DMS153 treated with DMSO at 0.1 percent for 48 hours (cell line): ENCODE data around the gene FCRL6.

ENCODE experiments used
- DNase-seq: peaks from one replicate; lab custom pipeline; 2025; ENCODE audit not compliant: unreplicated experiment; lab: John Stamatoyannopoulos, UW

FCRL6 gene

GRCh38 chr1:159831412-159832141, 29.4 kb downstream of the FCRL6 start:
- DNase-seq, result no peak

- no peak for DNase-seq
These were observed 30.1 kb downstream of the FCRL6 start for GRCh38 chr1:159832309-159832708.

GRCh38 chr1:159835356-159835755, 33.2 kb downstream of the FCRL6 start:
- no peak for DNase-seq

- DNase-seq, result no peak
These were observed 33.8 kb downstream of the FCRL6 start for GRCh38 chr1:159835862-159836525.

- no peak for DNase-seq
These were observed 36.6 kb downstream of the FCRL6 start for GRCh38 chr1:159838715-159839114.

GRCh38 chr1:159839116-159839849, 37.1 kb downstream of the FCRL6 start:
- no peak for DNase-seq

- no peak for DNase-seq
These were observed 39.6 kb downstream of the FCRL6 start for GRCh38 chr1:159841749-159842148.

GRCh38 chr1:159843459-159843858, 41.3 kb downstream of the FCRL6 start:
- no peak for DNase-seq

GRCh38 chr1:159845751-159846629, 43.8 kb downstream of the FCRL6 start:
- no peak for DNase-seq

- no peak for DNase-seq
These were observed 45.1 kb downstream of the FCRL6 start for GRCh38 chr1:159847231-159847630.

- DNase-seq, result no peak
These were observed 46.2 kb downstream of the FCRL6 start for GRCh38 chr1:159848326-159848725.

GRCh38 chr1:159849626-159850366, 47.6 kb downstream of the FCRL6 start:
- no peak for DNase-seq

- DNase-seq, result no peak
These were observed 49.2 kb downstream of the FCRL6 start for GRCh38 chr1:159851407-159851806.

GRCh38 chr1:159853417-159854115, 51.4 kb downstream of the FCRL6 start:
- peak; percentile 71 for DNase-seq

- DNase-seq, result peak; percentile 71
These were observed 52.0 kb downstream of the FCRL6 start for GRCh38 chr1:159854116-159854692.

GRCh38 chr1:159854693-159855192, 52.6 kb downstream of the FCRL6 start:
- DNase-seq, result peak; percentile 69

GRCh38 chr1:159855709-159856108, 53.5 kb downstream of the FCRL6 start:
- no peak for DNase-seq

- no peak for DNase-seq
These were observed 54.4 kb downstream of the FCRL6 start for GRCh38 chr1:159856576-159856975.

- DNase-seq, result no peak
These were observed 55.7 kb downstream of the FCRL6 start for GRCh38 chr1:159857889-159858288.
